Glomerular visceral epithelial cell (primary cell): Measurements from ENCODE around the gene SSR4.

Source experiments
- DNase-seq: peaks from one replicate; pipeline ENCODE4 v3.0.0-alpha.2; 2016; ENCODE audit errors: extremely low spot score

The SSR4 gene

DNA sequence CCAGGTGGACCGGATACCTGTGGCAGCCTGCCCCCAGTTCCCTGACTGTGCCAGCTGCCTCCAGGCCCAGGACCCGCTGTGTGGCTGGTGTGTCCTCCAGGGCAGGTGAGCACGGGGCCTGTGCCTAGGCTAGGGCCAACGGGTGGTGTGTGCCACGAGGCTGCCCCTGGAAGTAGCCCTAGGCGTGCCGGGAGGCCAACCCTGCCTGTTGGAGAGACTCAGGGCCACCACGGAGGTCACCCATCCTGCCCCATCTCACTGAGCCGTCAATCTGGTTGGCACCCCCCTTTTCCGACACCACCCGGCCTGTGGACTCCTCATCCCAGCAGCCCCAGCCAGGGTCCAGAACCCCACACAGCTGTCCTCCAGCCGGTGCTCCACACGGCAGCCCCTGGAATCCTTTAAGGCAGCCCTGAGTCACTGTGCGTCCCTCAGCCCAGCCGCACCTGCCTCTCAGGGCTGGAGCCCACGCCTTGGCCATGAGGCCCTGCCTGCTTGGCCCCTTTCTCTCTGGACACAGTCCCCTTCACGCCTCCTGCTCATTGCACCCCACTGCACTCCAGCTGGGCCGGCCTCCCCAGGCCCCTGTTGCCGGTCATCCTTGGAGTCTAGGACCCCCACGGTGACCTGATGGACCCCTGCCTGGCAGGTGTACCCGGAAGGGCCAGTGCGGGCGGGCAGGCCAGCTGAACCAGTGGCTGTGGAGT, 25.2 kb upstream of the SSR4 start:
- no peak for DNase-seq

DNA sequence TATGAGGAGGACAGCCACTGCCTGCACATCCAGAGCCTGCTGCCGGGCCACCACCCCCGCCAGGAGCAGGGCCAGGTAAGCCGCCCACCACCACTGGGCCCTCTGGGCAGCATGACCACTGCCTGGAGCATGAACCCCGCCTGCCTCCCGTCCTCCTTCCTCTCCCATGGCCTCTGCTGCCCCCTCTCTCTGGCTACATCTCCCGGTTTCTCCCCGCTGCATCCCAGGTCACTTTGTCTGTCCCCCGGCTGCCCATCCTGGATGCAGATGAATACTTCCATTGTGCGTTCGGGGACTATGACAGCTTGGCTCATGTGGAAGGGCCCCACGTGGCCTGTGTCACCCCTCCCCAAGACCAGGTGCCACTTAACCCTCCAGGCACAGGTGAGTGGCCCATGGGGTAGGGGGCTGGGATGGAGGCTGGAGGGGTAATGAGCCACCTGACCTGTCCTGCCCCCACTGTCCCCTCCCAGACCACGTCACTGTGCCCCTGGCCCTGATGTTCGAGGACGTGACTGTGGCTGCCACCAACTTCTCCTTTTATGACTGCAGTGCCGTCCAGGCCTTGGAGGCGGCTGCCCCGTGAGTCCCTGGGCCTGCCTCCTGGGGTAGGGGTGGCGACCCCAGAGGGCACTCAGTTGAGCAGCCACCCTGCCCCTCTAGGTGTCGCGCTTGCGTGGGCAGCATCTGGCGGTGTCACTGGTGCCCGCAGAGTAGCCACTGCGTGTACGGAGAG, 24.4 kb upstream of the SSR4 start:
- DNase-seq: no peak

DNA sequence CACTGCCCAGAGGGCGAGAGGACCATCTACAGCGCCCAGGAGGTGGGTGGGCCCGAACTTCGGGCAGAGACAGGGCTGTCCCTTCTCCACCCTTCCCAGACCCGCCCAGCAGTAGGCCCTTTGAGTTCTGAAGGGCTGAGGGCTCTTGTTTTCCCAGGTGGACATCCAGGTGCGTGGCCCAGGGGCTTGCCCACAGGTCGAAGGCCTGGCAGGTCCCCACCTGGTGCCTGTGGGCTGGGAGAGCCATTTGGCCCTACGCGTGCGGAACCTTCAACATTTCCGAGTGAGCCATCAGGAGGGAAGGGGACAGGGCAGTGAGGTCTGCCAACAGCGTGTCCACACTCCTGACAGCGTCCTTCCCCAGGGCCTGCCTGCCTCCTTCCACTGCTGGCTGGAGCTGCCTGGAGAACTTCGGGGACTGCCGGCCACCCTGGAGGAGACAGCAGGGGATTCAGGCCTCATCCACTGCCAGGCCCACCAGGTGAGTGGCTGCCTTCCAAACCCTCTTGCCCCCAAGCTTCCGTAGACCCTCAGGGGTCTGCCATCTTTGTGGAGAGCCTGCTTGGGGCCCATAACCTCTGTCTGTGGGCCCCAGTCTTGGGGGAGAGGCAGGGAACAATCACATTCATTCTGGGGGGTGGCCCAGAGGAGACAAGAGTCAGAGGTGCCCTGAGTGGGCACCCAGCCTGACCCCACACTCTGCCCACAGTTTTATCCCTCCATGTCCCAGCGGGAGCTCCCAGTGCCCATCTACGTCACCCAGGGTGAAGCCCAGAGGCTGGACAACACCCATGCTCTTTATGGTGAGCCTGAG, 23.7 kb upstream of the SSR4 start:
- no peak for DNase-seq

DNA sequence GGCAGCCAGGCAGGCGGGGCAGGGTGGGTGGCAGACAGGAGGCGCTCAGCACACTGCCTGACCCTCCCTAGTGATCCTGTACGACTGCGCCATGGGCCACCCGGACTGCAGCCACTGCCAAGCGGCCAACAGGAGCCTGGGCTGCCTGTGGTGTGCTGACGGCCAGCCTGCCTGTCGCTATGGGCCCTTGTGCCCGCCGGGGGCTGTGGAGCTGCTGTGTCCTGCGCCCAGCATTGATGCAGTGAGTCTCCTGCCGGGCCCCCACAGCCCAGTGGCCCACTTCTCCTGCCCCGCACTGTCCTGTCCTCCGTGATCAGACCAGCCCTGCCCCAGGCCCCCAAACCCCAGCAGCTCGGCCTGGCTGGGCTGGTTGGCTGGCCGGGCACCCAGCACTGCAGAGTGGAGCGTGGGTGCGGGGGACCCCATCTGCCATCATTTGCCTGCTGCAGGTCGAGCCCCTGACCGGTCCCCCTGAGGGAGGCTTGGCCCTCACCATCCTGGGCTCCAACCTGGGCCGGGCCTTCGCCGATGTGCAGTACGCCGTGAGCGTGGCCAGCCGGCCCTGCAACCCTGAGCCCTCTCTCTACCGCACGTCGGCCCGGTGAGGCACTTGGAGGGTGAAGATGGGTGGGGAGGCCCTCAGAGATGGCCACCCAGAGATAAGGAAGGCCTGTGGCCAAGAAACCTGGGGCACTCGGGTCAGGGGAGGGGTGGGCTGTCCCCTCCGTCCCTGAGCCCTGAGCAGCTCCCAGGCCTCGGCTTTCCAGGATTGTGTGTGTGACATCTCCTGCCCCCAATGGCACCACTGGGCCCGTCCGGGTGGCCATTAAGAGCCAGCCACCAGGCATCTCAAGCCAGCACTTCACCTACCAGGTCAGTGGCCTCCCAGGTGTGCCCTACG, 22.8 kb upstream of the SSR4 start:
- DNase-seq: no peak

DNA sequence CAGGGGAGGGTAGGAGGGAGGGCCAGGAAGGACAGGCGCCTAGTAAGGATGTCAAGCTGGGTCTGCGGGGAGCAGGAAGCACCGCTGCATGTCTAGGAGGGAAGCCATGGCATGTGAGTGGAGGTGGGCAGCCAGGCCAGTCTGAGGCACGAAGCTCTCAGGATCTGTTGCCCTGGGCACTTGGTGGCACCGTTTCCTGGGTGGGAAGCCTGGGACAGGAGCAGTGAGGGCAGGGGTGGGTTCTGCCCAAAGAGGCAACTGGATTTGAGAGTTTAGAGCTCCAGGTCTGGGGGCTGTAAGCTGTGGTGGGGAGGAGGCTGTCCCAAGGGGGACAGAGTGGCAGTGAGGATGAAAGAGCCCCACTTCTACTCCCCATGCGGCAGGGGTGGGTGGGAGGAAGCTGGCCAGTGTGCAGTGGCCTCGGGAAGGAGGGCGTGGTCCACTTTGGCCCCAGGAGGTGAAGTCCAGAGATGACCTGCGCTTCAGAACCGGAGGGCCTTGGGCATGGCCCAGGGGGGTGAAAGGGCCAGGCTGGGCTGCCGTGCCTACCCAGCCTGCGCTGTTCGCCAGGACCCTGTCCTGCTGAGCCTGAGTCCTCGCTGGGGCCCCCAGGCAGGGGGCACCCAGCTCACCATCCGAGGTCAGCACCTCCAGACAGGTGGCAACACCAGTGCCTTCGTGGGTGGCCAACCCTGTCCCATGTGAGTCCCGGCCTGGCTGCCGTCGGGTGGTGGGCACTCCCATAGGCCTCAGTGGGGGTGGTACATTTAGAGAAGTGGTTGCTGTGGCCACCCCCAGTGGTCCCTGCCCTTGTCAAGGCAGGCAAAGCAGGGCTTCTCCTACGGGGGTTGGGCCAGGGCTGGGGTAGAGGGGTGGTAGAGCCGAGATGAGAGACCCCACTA, 21.9 kb upstream of the SSR4 start:
- DNase-seq: no peak

DNA sequence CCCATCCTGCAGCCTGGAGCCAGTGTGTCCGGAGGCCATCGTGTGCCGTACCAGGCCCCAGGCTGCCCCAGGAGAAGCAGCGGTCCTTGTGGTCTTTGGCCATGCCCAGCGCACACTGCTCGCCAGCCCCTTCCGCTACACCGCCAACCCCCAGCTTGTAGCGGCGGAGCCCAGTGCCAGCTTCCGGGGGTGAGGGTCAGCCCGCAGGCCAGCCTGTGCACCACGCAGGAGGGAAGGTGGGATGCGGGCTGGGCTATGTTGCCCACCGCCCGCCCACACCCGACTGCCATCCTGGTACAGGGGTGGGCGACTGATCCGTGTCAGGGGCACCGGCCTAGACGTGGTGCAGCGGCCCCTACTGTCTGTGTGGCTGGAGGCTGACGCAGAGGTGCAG, 21.3 kb upstream of the SSR4 start:
- DNase-seq: no peak

DNA sequence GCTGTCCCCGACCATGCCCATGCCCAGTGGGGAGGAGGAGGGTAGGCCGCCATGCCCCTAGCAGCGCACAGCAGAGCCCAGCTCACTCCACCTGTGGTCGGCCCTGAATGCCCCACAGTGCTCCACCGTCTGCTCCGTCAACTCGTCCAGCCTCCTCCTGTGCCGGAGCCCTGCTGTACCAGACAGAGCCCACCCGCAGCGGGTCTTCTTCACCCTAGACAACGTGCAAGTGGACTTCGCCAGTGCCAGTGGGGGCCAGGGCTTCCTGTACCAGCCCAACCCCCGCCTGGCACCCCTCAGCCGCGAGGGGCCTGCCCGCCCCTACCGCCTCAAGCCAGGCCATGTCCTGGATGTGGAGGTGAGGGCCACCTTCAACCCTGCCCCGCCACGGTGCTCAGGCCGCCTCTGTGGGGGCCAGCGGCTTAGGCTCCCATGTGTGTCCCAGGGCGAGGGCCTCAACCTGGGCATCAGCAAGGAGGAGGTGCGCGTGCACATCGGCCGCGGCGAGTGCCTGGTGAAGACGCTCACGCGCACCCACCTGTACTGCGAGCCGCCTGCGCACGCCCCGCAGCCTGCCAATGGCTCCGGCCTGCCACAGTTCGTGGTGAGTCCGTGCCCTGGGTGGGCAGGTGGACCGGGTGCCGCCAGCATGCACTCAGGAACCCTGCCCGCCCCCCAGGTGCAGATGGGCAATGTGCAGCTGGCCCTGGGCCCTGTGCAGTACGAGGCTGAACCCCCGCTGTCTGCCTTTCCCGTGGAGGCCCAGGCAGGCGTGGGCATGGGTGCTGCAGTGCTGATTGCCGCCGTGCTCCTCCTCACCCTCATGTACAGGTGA, 20.5 kb upstream of the SSR4 start:
- no peak for DNase-seq

DNA sequence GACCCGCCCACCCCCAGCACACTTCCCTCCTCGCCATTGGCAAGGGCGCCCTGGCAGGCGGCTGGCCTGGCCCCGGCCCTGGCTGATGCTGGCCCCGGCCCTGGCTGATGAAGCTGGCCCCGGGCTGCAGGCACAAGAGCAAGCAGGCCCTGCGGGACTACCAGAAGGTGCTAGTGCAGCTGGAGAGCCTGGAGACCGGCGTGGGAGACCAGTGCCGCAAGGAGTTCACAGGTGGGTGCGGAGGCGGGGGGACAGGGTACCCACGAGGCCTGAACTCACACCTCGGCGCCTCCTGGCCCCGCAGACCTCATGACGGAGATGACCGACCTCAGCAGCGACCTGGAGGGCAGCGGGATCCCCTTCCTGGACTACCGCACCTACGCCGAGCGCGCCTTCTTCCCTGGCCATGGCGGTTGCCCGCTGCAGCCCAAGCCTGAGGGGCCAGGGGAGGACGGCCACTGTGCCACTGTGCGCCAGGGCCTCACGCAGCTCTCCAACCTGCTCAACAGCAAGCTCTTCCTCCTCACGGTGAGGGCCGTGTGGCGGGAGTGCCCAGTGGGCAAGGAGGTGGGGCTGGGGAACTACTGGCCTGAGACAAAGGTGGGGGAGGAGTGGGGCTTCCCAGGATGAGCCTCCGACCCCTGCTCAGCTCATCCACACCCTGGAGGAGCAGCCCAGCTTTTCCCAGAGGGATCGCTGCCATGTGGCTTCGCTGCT, 19.7 kb upstream of the SSR4 start:
- no peak for DNase-seq

DNA sequence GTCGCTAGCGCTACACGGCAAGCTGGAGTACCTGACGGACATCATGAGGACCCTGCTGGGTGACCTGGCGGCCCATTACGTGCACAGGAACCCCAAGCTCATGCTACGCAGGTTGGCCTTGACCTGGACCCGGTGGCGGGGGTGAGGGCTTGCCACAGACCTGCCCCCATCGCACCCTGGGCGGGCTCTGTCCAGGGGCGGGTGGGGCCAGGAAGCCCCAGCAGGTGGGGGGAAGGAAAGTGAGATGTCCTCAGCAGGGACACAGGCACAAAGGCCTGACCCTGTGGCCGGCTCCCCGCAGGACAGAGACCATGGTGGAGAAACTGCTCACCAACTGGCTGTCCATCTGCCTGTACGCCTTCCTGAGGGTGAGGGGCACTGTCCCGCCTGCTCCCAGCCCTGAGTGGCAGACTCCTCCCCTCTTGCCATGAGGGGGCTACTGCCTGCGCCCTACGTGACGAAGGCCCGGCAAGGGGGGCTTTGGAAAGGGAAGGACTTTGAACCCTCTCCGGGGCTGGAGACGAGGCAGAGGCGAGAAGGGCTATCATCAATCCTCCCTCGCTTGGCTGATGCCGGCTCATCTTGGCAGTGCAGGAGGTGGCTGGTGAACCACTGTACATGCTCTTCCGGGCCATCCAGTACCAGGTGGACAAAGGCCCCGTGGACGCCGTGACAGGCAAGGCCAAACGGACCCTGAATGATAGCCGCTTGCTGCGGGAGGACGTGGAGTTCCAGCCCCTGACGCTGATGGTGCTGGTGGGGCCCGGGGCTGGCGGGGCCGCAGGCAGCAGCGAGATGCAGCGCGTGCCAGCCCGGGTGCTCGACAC, 19.0 kb upstream of the SSR4 start:
- DNase-seq: no peak

DNA sequence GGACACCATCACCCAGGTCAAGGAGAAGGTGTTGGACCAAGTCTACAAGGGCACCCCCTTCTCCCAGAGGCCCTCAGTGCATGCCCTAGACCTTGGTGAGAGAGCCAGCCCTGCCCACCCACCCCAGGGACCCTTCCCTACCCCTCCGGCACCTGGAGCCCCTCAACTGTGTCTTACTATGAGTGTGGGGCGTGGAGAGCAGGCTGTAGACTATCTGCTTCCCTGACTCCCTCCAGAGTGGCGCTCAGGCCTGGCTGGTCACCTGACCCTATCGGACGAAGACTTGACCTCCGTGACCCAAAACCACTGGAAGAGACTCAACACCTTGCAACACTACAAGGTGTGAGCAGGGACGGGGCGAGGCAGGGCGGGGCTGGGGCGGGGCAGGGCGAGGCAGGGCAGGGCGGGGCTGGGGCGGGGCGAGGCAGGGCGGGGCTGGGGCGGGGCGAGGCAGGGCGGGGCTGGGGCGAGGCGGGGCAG, 18.3 kb upstream of the SSR4 start:
- no peak for DNase-seq

DNA sequence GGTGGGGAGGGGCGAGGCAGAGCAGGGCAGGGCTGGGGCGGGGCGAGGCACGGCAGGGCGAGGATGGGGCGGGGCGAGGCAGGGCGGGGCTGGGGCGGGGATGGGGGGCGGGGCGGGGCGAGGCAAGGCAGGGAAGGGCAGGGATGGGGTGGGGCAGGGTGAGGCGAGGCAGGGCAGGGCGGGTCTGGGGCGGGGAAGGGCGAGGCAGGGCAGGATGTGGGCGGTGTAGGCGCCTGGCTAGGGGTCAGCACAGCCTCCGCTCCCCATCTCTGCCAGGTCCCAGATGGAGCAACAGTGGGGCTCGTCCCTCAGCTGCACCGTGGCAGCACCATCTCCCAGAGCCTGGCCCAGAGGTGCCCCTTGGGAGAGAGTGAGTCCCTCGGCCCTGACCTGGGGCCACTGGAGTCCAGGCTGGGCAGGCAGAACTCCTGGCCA, 17.8 kb upstream of the SSR4 start:
- DNase-seq: no peak

DNA sequence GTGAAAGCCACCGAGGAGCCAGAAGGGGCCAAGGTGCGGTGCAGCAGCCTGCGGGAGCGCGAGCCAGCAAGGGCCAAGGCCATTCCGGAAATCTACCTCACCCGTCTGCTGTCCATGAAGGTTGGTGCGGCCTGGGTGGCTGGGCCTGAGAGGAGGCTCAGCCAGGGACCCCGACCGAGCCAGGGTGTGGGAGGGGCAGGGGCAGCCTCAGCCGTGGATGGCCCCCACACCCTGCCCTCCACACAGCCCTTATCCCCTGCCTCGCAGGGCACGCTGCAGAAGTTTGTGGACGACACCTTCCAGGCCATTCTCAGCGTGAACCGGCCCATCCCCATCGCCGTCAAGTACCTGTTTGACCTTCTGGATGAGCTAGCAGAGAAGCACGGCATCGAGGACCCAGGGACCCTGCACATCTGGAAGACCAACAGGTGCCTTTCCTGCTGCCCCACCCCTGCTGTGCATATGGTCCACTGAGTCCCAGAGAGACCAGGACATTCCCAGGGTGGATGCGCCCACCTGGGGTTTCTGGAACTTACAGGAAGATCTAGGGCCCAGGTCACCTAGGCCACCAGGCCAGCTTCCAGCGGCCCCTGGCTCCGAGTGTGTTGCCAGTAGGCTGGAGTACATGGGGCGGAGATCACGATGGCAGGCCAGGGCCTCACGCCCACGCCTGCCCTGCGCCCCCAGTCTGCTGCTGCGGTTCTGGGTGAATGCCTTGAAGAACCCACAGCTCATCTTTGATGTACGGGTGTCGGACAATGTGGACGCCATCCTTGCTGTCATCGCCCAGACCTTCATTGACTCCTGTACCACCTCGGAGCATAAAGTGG, 17.0 kb upstream of the SSR4 start:
- no peak for DNase-seq

DNA sequence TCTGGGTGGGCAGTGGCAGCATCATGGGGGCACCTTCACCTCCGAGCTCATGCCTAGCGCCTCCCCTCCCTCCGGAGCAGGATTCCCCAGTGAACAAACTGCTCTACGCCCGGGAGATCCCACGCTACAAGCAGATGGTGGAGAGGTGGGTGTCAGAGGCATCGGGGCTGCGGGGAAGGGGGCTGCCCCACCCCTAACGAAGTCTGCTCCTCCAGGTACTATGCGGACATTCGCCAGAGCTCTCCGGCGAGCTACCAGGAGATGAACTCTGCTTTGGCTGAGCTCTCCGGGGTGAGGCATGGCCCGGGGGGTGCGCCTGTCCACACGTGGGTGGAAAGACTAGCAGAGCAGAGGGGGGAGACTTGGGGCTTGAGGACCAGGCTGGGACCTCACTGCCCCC, 16.3 kb upstream of the SSR4 start:
- no peak for DNase-seq

DNA sequence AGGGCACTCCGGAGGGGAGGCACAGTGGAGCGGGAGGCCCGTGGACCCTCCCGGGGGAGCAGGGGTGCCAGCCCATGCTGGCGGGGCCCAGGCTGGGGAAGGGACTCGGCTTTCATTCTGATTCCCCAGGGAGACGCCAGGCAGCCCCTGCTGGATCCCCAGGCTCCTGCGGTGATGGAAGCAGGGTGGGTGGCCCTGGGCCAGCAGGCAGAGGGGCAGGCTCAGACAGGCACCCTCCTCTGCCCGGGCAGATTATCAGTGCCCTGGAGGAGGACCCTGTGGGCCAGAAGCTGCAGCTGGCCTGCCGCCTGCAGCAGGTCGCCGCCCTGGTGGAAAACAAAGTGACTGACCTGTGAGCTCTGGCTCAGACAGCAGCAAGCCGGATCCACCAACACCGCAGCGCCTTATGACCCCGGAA, 15.8 kb upstream of the SSR4 start:
- DNase-seq: no peak

DNA sequence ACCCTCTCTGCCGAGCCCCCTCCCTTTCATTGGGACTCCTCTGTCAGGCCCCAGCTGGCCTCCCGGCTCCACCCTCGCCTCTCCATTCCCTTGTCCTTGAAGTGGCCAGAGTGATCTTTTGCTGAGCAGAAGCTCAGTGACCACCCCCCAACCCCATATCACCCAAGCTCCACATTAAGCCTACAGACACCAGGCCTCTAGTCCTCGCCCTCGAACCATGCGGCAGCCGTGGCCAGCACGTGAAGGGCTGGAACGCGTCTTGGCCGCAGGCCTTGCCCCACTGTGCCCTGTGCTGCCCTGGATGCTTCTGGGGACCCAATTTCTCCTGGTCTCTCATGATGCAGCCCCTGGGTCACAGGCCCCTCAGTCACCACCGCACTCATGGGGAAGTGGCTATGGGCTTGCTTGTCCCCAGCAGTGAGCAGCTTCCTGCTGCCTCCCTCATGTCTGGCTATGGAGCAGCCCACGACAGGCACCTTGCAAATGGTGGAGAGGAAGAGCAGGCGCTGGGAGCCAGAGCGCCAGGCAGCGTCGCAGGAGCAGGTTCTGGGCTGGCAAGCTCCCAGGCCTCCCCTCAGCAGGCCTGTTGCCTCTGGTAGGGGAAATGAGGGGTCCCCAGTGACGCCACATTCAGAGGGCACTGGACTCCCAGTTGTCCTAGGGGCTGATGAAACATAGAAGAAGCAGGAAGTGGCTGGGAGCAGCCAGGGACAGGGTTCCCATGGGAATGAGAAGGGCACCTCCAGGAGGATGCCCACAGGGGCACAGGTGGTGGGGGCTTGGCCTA, 14.4 kb upstream of the SSR4 start:
- no peak for DNase-seq
